ENCODE data around the gene OPA3.

OPA3 gene

GRCh38 chr19:45522010-45522941 is 62.3 kb downstream of the OPA3 start:
- no peaks in the 10 kb centered on the region for H3K27me3 ChIP-seq (ENCODE audit: control insufficient read depth in 1 of 2, insufficient read depth in 1 of 2, low read length in 2 of 2)
- no peak overlapping the region for H3K9ac ChIP-seq (ENCODE audit: low read length)
- no peaks in the 10 kb centered on the region for H3K9me3 ChIP-seq (ENCODE audit: control insufficient read depth, low read length)
- H2BK15ac ChIP-seq (ENCODE audit: low read depth, poor library complexity, severe bottlenecking): no peak overlapping the region
- no peak overlapping the region for H3K4ac ChIP-seq (ENCODE audit: low read depth in 1 of 2, low read length in 2 of 2)
- H3K4me3 ChIP-seq (ENCODE audit: insufficient read depth in 1 of 2, low read depth in 1 of 2, low read length in 2 of 2): no peak overlapping the region
- H3K14ac ChIP-seq (ENCODE audit: low read length in 2 of 2): no peak overlapping the region
- no peak overlapping the region for H4K8ac ChIP-seq (ENCODE audit: low read length)
- DNase-seq: no peak
- peaks cover 27% of the 10 kb centered on the region for H3K79me1 ChIP-seq (replicated peaks; ENCODE audit: low read length, poor library complexity, severe bottlenecking)
- H3K27ac ChIP-seq (ENCODE audit: low read length, poor library complexity, severe bottlenecking): peak overlapping the region; percentile 3
- H3K4me1 ChIP-seq (ENCODE audit: control insufficient read depth, insufficient read depth, low read depth, low read length): peaks cover 5% of the 10 kb centered on the region
- H3K23ac ChIP-seq (ENCODE audit: low read length in 2 of 2): peak overlapping the region in 1 of 2 experiments; percentile 37
- no peak overlapping the region for H2BK5ac ChIP-seq (ENCODE audit: low read depth, low read length, poor library complexity, severe bottlenecking)
- no peak overlapping the region for H2BK12ac ChIP-seq (ENCODE audit: low read length in 2 of 2)
- no peak overlapping the region for H3K4me2 ChIP-seq (ENCODE audit: low read length, poor library complexity, severe bottlenecking)
- no peak overlapping the region for H2AK5ac ChIP-seq (ENCODE audit: low read length, severe bottlenecking)
- no peak overlapping the region for H3K18ac ChIP-seq (ENCODE audit: low read depth in 1 of 2, low read length in 2 of 2)
- no peak overlapping the region for H4K91ac ChIP-seq (ENCODE audit: low read length)
- 97% methylated on average over 19 of the region's 24 CpGs for WGBS
- no peak overlapping the region for H2AFZ ChIP-seq (ENCODE audit: low read depth, low read length)
- H3K36me3 ChIP-seq (ENCODE audit: control insufficient read depth in 1 of 2, insufficient read depth in 2 of 2, low read depth in 1 of 2, low read length in 2 of 2): peaks cover 62 to 81% of the 10 kb centered on the region in 2 experiments
- H2BK120ac ChIP-seq (ENCODE audit: low read depth, low read length): no peak overlapping the region

GRCh38 chr19:45518469-45518826 is 66.2 kb downstream of the OPA3 start:
- 90% methylated on average over 7 of the region's 7 CpGs for WGBS
- Histone ChIP-seq H3K79me1 (replicated peaks; ENCODE audit: low read length, poor library complexity, severe bottlenecking) (peaks cover 23% of the 10 kb centered on the region), H2BK12ac (ENCODE audit: low read length in 2 of 2) (no peak overlapping the region), H2AFZ (ENCODE audit: low read depth, low read length) (no peak overlapping the region), H3K36me3 (ENCODE audit: control insufficient read depth in 1 of 2, insufficient read depth in 2 of 2, low read depth in 1 of 2, low read length in 2 of 2) (peaks cover 27 to 78% of the 10 kb centered on the region in 2 experiments), H3K27me3 (ENCODE audit: control insufficient read depth in 1 of 2, insufficient read depth in 1 of 2, low read length in 2 of 2) (no peaks in the 10 kb centered on the region), H3K23ac (ENCODE audit: low read length in 2 of 2) (no peak overlapping the region), H2BK15ac (ENCODE audit: low read depth, poor library complexity, severe bottlenecking) (no peak overlapping the region), H3K4me1 (ENCODE audit: control insufficient read depth, insufficient read depth, low read depth, low read length) (peaks cover 18% of the 10 kb centered on the region), H3K4me3 (ENCODE audit: insufficient read depth in 1 of 2, low read depth in 1 of 2, low read length in 2 of 2) (no peak overlapping the region), H3K9ac (ENCODE audit: low read length) (no peak overlapping the region), H2AK5ac (ENCODE audit: low read length, severe bottlenecking) (no peak overlapping the region), H3K4ac (ENCODE audit: low read depth in 1 of 2, low read length in 2 of 2) (no peak overlapping the region), H3K4me2 (ENCODE audit: low read length, poor library complexity, severe bottlenecking) (no peak overlapping the region), H4K91ac (ENCODE audit: low read length) (no peak overlapping the region), H2BK5ac (ENCODE audit: low read depth, low read length, poor library complexity, severe bottlenecking) (no peak overlapping the region), H3K27ac (ENCODE audit: low read length, poor library complexity, severe bottlenecking) (no peak overlapping the region), H2BK120ac (ENCODE audit: low read depth, low read length) (no peak overlapping the region), H3K14ac (ENCODE audit: low read length in 2 of 2) (no peak overlapping the region), H4K8ac (ENCODE audit: low read length) (no peak overlapping the region), H3K18ac (ENCODE audit: low read depth in 1 of 2, low read length in 2 of 2) (no peak overlapping the region), H3K9me3 (ENCODE audit: control insufficient read depth, low read length) (no peaks in the 10 kb centered on the region)
- DNase-seq: no peak

- no peak overlapping the region for H3K4ac ChIP-seq (ENCODE audit: low read depth in 1 of 2, low read length in 2 of 2)
- H2AK5ac ChIP-seq (ENCODE audit: low read length, severe bottlenecking): no peak overlapping the region
These were observed 66.7 kb downstream of the OPA3 start for GRCh38 chr19:45517641-45518468.

GRCh38 chr19:45517238-45517637 is 67.4 kb downstream of the OPA3 start:
- H3K4me1 ChIP-seq (ENCODE audit: control insufficient read depth, insufficient read depth, low read depth, low read length): peaks cover 18% of the 10 kb centered on the region
- H3K4ac ChIP-seq (ENCODE audit: low read depth in 1 of 2, low read length in 2 of 2): no peak overlapping the region
- H3K18ac ChIP-seq (ENCODE audit: low read depth in 1 of 2, low read length in 2 of 2): no peak overlapping the region
- H2BK120ac ChIP-seq (ENCODE audit: low read depth, low read length): no peak overlapping the region
- H3K79me1 ChIP-seq (replicated peaks; ENCODE audit: low read length, poor library complexity, severe bottlenecking): peaks cover 19% of the 10 kb centered on the region
- no peak overlapping the region for H2BK12ac ChIP-seq (ENCODE audit: low read length in 2 of 2)
- H4K8ac ChIP-seq (ENCODE audit: low read length): no peak overlapping the region
- no peak overlapping the region for H2AK5ac ChIP-seq (ENCODE audit: low read length, severe bottlenecking)
- no peak overlapping the region for H3K4me2 ChIP-seq (ENCODE audit: low read length, poor library complexity, severe bottlenecking)
- H3K4me3 ChIP-seq (ENCODE audit: insufficient read depth in 1 of 2, low read depth in 1 of 2, low read length in 2 of 2): no peak overlapping the region
- H3K23ac ChIP-seq (ENCODE audit: low read length in 2 of 2): no peak overlapping the region
- peaks cover 23 to 74% of the 10 kb centered on the region in 2 experiments for H3K36me3 ChIP-seq (ENCODE audit: control insufficient read depth in 1 of 2, insufficient read depth in 2 of 2, low read depth in 1 of 2, low read length in 2 of 2)
- H3K14ac ChIP-seq (ENCODE audit: low read length in 2 of 2): no peak overlapping the region
- 87% methylated on average over 7 of the region's 7 CpGs for WGBS
- DNase-seq: no peak
- no peaks in the 10 kb centered on the region for H3K27me3 ChIP-seq (ENCODE audit: control insufficient read depth in 1 of 2, insufficient read depth in 1 of 2, low read length in 2 of 2)
- H2BK15ac ChIP-seq (ENCODE audit: low read depth, poor library complexity, severe bottlenecking): no peak overlapping the region
- H4K91ac ChIP-seq (ENCODE audit: low read length): no peak overlapping the region
- H2BK5ac ChIP-seq (ENCODE audit: low read depth, low read length, poor library complexity, severe bottlenecking): peak overlapping the region; percentile 10
- H3K9ac ChIP-seq (ENCODE audit: low read length): no peak overlapping the region
- H2AFZ ChIP-seq (ENCODE audit: low read depth, low read length): no peak overlapping the region
- no peaks in the 10 kb centered on the region for H3K9me3 ChIP-seq (ENCODE audit: control insufficient read depth, low read length)
- no peak overlapping the region for H3K27ac ChIP-seq (ENCODE audit: low read length, poor library complexity, severe bottlenecking)

More at GRCh38 chr19:45517641-45518468, 66.7 kb downstream of the OPA3 start:
- no peak for DNase-seq
- Histone ChIP-seq H2BK120ac (ENCODE audit: low read depth, low read length) (no peak overlapping the region), H3K18ac (ENCODE audit: low read depth in 1 of 2, low read length in 2 of 2) (no peak overlapping the region), H3K9ac (ENCODE audit: low read length) (no peak overlapping the region), H3K4me2 (ENCODE audit: low read length, poor library complexity, severe bottlenecking) (no peak overlapping the region), H3K36me3 (ENCODE audit: control insufficient read depth in 1 of 2, insufficient read depth in 2 of 2, low read depth in 1 of 2, low read length in 2 of 2) (peaks cover 26 to 79% of the 10 kb centered on the region in 2 experiments), H2BK5ac (ENCODE audit: low read depth, low read length, poor library complexity, severe bottlenecking) (peak overlapping the region; percentile 10), H3K4me3 (ENCODE audit: insufficient read depth in 1 of 2, low read depth in 1 of 2, low read length in 2 of 2) (no peak overlapping the region), H2BK12ac (ENCODE audit: low read length in 2 of 2) (no peak overlapping the region), H3K14ac (ENCODE audit: low read length in 2 of 2) (no peak overlapping the region), H3K9me3 (ENCODE audit: control insufficient read depth, low read length) (no peaks in the 10 kb centered on the region), H3K23ac (ENCODE audit: low read length in 2 of 2) (no peak overlapping the region), H2BK15ac (ENCODE audit: low read depth, poor library complexity, severe bottlenecking) (no peak overlapping the region), H3K27ac (ENCODE audit: low read length, poor library complexity, severe bottlenecking) (no peak overlapping the region), H4K91ac (ENCODE audit: low read length) (no peak overlapping the region), H3K27me3 (ENCODE audit: control insufficient read depth in 1 of 2, insufficient read depth in 1 of 2, low read length in 2 of 2) (no peaks in the 10 kb centered on the region), H2AFZ (ENCODE audit: low read depth, low read length) (no peak overlapping the region), H3K79me1 (replicated peaks; ENCODE audit: low read length, poor library complexity, severe bottlenecking) (peaks cover 23% of the 10 kb centered on the region), H3K4me1 (ENCODE audit: control insufficient read depth, insufficient read depth, low read depth, low read length) (peaks cover 18% of the 10 kb centered on the region), H4K8ac (ENCODE audit: low read length) (no peak overlapping the region)
- WGBS: 93% methylated on average over 46 of the region's 50 CpGs
